Mucosa of rectum (tissue), 2 donors: ENCODE data around the gene MLKL.

Experiments
- H3K27ac ChIP-seq, 2 donors: one replicate each; pipeline ENCODE4 v1.7.0; 2013; ENCODE audit warnings: inconsistent platforms in 2 of 2, low read depth in 2 of 2, low read length in 2 of 2
- H3K27me3 ChIP-seq, 2 donors: one replicate each; pipeline ENCODE4 v1.7.0; 2013; ENCODE audit warnings: low read length in 2 of 2; ENCODE audit not compliant: control insufficient read depth in 2 of 2, insufficient read depth in 2 of 2
- H3K36me3 ChIP-seq, 2 donors: one replicate each; pipeline ENCODE4 v1.7.0; 2013; ENCODE audit warnings: low read length in 2 of 2; ENCODE audit not compliant: control insufficient read depth in 2 of 2, insufficient read depth in 2 of 2
- H3K4me1 ChIP-seq, 2 donors: one replicate each; pipeline ENCODE4 v1.7.0; 2013; ENCODE audit warnings: low read length in 2 of 2, mild to moderate bottlenecking in 1 of 2; ENCODE audit not compliant: control insufficient read depth in 2 of 2, insufficient read depth in 2 of 2
- H3K4me3 ChIP-seq, 2 donors: one replicate each; pipeline ENCODE4 v1.7.0; 2013; ENCODE audit warnings: low read length in 2 of 2
- H3K9ac ChIP-seq, 2 donors: one replicate each; pipeline ENCODE4 v1.7.0; 2013; ENCODE audit warnings: low read length in 2 of 2, low read depth in 1 of 2, mild to moderate bottlenecking in 1 of 2
- H3K9me3 ChIP-seq, 2 donors: one replicate each; pipeline ENCODE4 v1.7.0; 2013; ENCODE audit warnings: low read length in 2 of 2; ENCODE audit not compliant: control insufficient read depth in 2 of 2
- donor health status: healthy.
- donor health status: Normal muscosa, but diverticular disease.

MLKL gene

GRCh38 chr16:74721716-74722115 lies 21.1 kb upstream of the MLKL start:
- Histone ChIP-seq H3K9me3 (peaks cover under 1% of the 10 kb centered on the region in 2 donors), H3K27ac (no peak overlapping the region), H3K4me3 (no peak overlapping the region), H3K4me1 (peaks cover 4 to 6% of the 10 kb centered on the region in 2 donors), H3K27me3 (peaks cover 0 to 2% of the 10 kb centered on the region in 2 donors), H3K9ac (no peak overlapping the region), H3K36me3 (peaks cover 0 to 4% of the 10 kb centered on the region in 2 donors)

- no peaks in the 10 kb centered on the region for H3K9me3 ChIP-seq
- H3K27me3 ChIP-seq = peaks cover 0 to 2% of the 10 kb centered on the region in 2 donors
- H3K4me1 ChIP-seq = peaks cover 4 to 6% of the 10 kb centered on the region in 2 donors
- H3K27ac ChIP-seq = no peak overlapping the region
- H3K9ac ChIP-seq = no peak overlapping the region
- H3K36me3 ChIP-seq = peaks cover 0 to 4% of the 10 kb centered on the region in 2 donors
- no peak overlapping the region for H3K4me3 ChIP-seq
Observed at GRCh38 chr16:74720579-74720978, 19.9 kb upstream of the MLKL start.

- H3K9ac ChIP-seq = no peak overlapping the region
- no peaks in the 10 kb centered on the region for H3K9me3 ChIP-seq
- no peaks in the 10 kb centered on the region for H3K4me1 ChIP-seq
- no peak overlapping the region for H3K27ac ChIP-seq
- H3K27me3 ChIP-seq = peaks cover 0 to 2% of the 10 kb centered on the region in 2 donors
- H3K36me3 ChIP-seq = peaks cover 0 to 2% of the 10 kb centered on the region in 2 donors
- no peak overlapping the region for H3K4me3 ChIP-seq
Observed at GRCh38 chr16:74718741-74719610, 18.3 kb upstream of the MLKL start.

- H3K27me3 ChIP-seq = peaks cover 0 to 2% of the 10 kb centered on the region in 2 donors
- H3K36me3 ChIP-seq = peaks cover 0 to 2% of the 10 kb centered on the region in 2 donors
- H3K9me3 ChIP-seq = no peaks in the 10 kb centered on the region
- no peak overlapping the region for H3K4me3 ChIP-seq
- no peak overlapping the region for H3K9ac ChIP-seq
- H3K27ac ChIP-seq = no peak overlapping the region
- no peaks in the 10 kb centered on the region for H3K4me1 ChIP-seq
Observed at GRCh38 chr16:74718140-74718539, 17.5 kb upstream of the MLKL start.

- no peak overlapping the region for H3K27ac ChIP-seq
- H3K27me3 ChIP-seq = peaks cover 0 to 2% of the 10 kb centered on the region in 2 donors
- H3K4me1 ChIP-seq = no peaks in the 10 kb centered on the region
- H3K9ac ChIP-seq = no peak overlapping the region
- no peaks in the 10 kb centered on the region for H3K9me3 ChIP-seq
- H3K4me3 ChIP-seq = no peak overlapping the region
- peaks cover 0 to 2% of the 10 kb centered on the region in 2 donors for H3K36me3 ChIP-seq
Observed at GRCh38 chr16:74717367-74717766, 16.7 kb upstream of the MLKL start.

- peaks cover 0 to under 1% of the 10 kb centered on the region in 2 donors for H3K27me3 ChIP-seq
- no peak overlapping the region for H3K27ac ChIP-seq
- no peaks in the 10 kb centered on the region for H3K9me3 ChIP-seq
- peaks cover 0 to 2% of the 10 kb centered on the region in 2 donors for H3K36me3 ChIP-seq
- no peak overlapping the region for H3K4me3 ChIP-seq
- no peak overlapping the region for H3K9ac ChIP-seq
- no peaks in the 10 kb centered on the region for H3K4me1 ChIP-seq
Observed at GRCh38 chr16:74716355-74716754, 15.7 kb upstream of the MLKL start.

GRCh38 chr16:74713876-74714275 lies 13.2 kb upstream of the MLKL start:
- Histone ChIP-seq H3K9me3 (no peaks in the 10 kb centered on the region), H3K36me3 (peaks cover 0 to under 1% of the 10 kb centered on the region in 2 donors), H3K4me1 (peaks cover 0 to 3% of the 10 kb centered on the region in 2 donors), H3K27me3 (no peaks in the 10 kb centered on the region), H3K27ac (no peak overlapping the region), H3K4me3 (no peak overlapping the region), H3K9ac (no peak overlapping the region)

GRCh38 chr16:74713325-74713724 lies 12.7 kb upstream of the MLKL start:
- Histone ChIP-seq H3K9me3 (no peaks in the 10 kb centered on the region), H3K27ac (no peak overlapping the region), H3K4me3 (no peak overlapping the region), H3K27me3 (no peaks in the 10 kb centered on the region), H3K9ac (no peak overlapping the region), H3K4me1 (peaks cover 0 to 3% of the 10 kb centered on the region in 2 donors), H3K36me3 (no peaks in the 10 kb centered on the region)

GRCh38 chr16:74711938-74712337 lies 11.3 kb upstream of the MLKL start:
- Histone ChIP-seq H3K9me3 (no peaks in the 10 kb centered on the region), H3K36me3 (no peaks in the 10 kb centered on the region), H3K4me3 (no peak overlapping the region), H3K4me1 (peaks cover 0 to 3% of the 10 kb centered on the region in 2 donors), H3K27ac (no peak overlapping the region), H3K27me3 (no peaks in the 10 kb centered on the region), H3K9ac (no peak overlapping the region)

GRCh38 chr16:74710401-74710800 lies 9.7 kb upstream of the MLKL start:
- no peak overlapping the region for H3K27ac ChIP-seq
- no peaks in the 10 kb centered on the region for H3K9me3 ChIP-seq
- peaks cover 0 to 3% of the 10 kb centered on the region in 2 donors for H3K4me1 ChIP-seq
- H3K27me3 ChIP-seq = no peaks in the 10 kb centered on the region
- H3K36me3 ChIP-seq = no peaks in the 10 kb centered on the region
- H3K9ac ChIP-seq = no peak overlapping the region
- no peak overlapping the region for H3K4me3 ChIP-seq
